Endothelial cell of umbilical vein (primary cell): ENCODE measurements around the gene SAP30L. TPM values are rescaled to one million over a fixed set of nuclear protein-coding genes. Genes with fewer than 3 reads are reported as not detected.

ENCODE experiments used
- BruUV-seq: library from RNA; stranded (reverse); fragments of 400-500 nt; replicated peaks from 2 replicates; lab custom pipeline; 2021; lab: Mats Ljungman, UMichigan
- CTCF ChIA-PET: fragments of 300-600, 350-600 bp; sonication (Branson Sonifier 250); formaldehyde crosslinking; loops from one replicate; lab custom pipeline; 2021; ENCODE audit warnings: antibody characterized with exemption, inconsistent platforms; lab: Charles Lee
- POLR2A ChIA-PET: fragments of 300-600, 350-600 bp; sonication (Branson Sonifier 250); formaldehyde crosslinking; loops from one replicate; lab custom pipeline; 2021; ENCODE audit warnings: antibody characterized with exemption, inconsistent platforms; lab: Charles Lee
- DNase-seq: peaks from one replicate; pipeline ENCODE4 v3.0.0-alpha.2; 2011; ENCODE audit warnings: low read depth, low spot score
- FAIRE-seq: peaks from 2 replicates; lab custom pipeline; 2011; peaks lifted over from hg19 to GRCh38; lab: Jason Lieb, UNC
- H2AFZ ChIP-seq: 2 replicates; pipeline ENCODE4 v1.6.0; 2012; ENCODE audit warnings: low read depth, low read length, control low read depth, inconsistent platforms
- H3K27ac ChIP-seq: 2 replicates; pipeline ENCODE4 v1.5.1; 2011; ENCODE audit warnings: low read depth, mild to moderate bottlenecking, control low read depth, low read length, moderate library complexity; ENCODE audit not compliant: insufficient read depth
- H3K27me3 ChIP-seq, 2 experiments: 2 replicates each; pipeline versions ENCODE4 v1.6.0 to v1.6.1; 2011; ENCODE audit warnings: low read length in 2 of 2, mixed read lengths in 1 of 2; ENCODE audit not compliant: control insufficient read depth in 2 of 2, insufficient read depth in 2 of 2
- H3K36me3 ChIP-seq, 2 experiments: 2 replicates in 1 of 2; 3 replicates in 1 of 2; pipeline ENCODE4 v1.5.1; 2011; ENCODE audit warnings: low read length in 2 of 2, mild to moderate bottlenecking in 1 of 2, moderate library complexity in 1 of 2; ENCODE audit not compliant: control insufficient read depth in 2 of 2, insufficient read depth in 2 of 2; ENCODE audit errors: extremely low read depth in 1 of 2
- H3K4me1 ChIP-seq: 3 replicates; pipeline ENCODE4 v1.5.1; 2011; ENCODE audit warnings: mild to moderate bottlenecking, low read length; ENCODE audit not compliant: control insufficient read depth, insufficient read depth; ENCODE audit errors: extremely low read depth
- H3K4me2 ChIP-seq: 2 replicates; pipeline ENCODE4 v1.6.1; 2011; ENCODE audit warnings: low read length, control low read depth, mixed read lengths; ENCODE audit not compliant: insufficient read depth
- H3K4me3 ChIP-seq, 3 experiments: fragments of 200-600 bp in 1 of 3; sonication (generic), shearing (Covaris generic) in 1 of 3; replicated peaks in 1 of 3; 2 replicates each; pipeline ENCODE4 v1.5.1; 2011 to 2016; ENCODE audit warnings: control low read depth in 3 of 3, low read length in 3 of 3, mild to moderate bottlenecking in 2 of 3, inconsistent platforms in 1 of 3, low read depth in 1 of 3, moderate library complexity in 1 of 3; ENCODE audit not compliant: insufficient read depth in 1 of 3
- H3K79me2 ChIP-seq: 2 replicates; pipeline ENCODE4 v1.6.0; 2012; ENCODE audit warnings: low read length, inconsistent platforms; ENCODE audit not compliant: control insufficient read depth, insufficient read depth
- H3K9ac ChIP-seq: replicated peaks from 2 replicates; pipeline ENCODE3; 2011; ENCODE audit warnings: low read length, control low read depth; ENCODE audit not compliant: insufficient read depth; ENCODE audit errors: extremely low read depth
- H3K9me1 ChIP-seq: replicated peaks from 3 replicates; pipeline ENCODE4 v1.6.0; 2011; ENCODE audit warnings: mild to moderate bottlenecking, low read length; ENCODE audit not compliant: control insufficient read depth, insufficient read depth; ENCODE audit errors: extremely low read depth
- H3K9me3 ChIP-seq: replicated peaks from 2 replicates; pipeline ENCODE4 v1.5.1; 2012; ENCODE audit warnings: low read length, inconsistent platforms; ENCODE audit not compliant: control insufficient read depth, insufficient read depth
- H4K20me1 ChIP-seq: replicated peaks from 2 replicates; pipeline ENCODE3; 2011; ENCODE audit warnings: mild to moderate bottlenecking, low read length; ENCODE audit not compliant: control insufficient read depth, insufficient read depth; ENCODE audit errors: extremely low read depth
- EZH2 ChIP-seq: IDR thresholded peaks from 2 replicates; pipeline ENCODE4 v1.6.1; 2012; ENCODE audit warnings: borderline replicate concordance, low read depth, mild to moderate bottlenecking, moderate library complexity, low read length, inconsistent platforms; ENCODE audit not compliant: severe bottlenecking
- FOS ChIP-seq: IDR thresholded peaks from 2 replicates; pipeline ENCODE4 v1.6.1; 2011; ENCODE audit warnings: mild to moderate bottlenecking, low read length, moderate library complexity, borderline replicate concordance; ENCODE audit not compliant: insufficient read depth
- GATA2 ChIP-seq: IDR thresholded peaks from 2 replicates; pipeline ENCODE4 v1.7.0; 2011; ENCODE audit warnings: low read depth, mild to moderate bottlenecking, moderate library complexity, mixed read lengths, low read length; ENCODE audit not compliant: insufficient read length, insufficient read depth
- JUN ChIP-seq: IDR thresholded peaks from 2 replicates; pipeline ENCODE4 v1.6.1; 2011; ENCODE audit warnings: borderline replicate concordance, low read depth; ENCODE audit not compliant: insufficient read length, insufficient read depth
- MAX ChIP-seq: IDR thresholded peaks from 2 replicates; pipeline ENCODE4 v1.6.1; 2011; ENCODE audit not compliant: insufficient read depth, insufficient read length
- MYC ChIP-seq: IDR thresholded peaks from one replicate; pipeline ENCODE4 v1.6.1; 2011; ENCODE audit warnings: mild to moderate bottlenecking, low read depth, low read length
- POLR2AphosphoS5 ChIP-seq: IDR thresholded peaks from 2 replicates; pipeline ENCODE4 v1.6.1; 2012; ENCODE audit warnings: low read depth, mild to moderate bottlenecking, control low read depth, low read length, moderate library complexity; ENCODE audit not compliant: insufficient read depth
- dilution Hi-C: fragments of 300-500 bp; cut with MboI; formaldehyde crosslinking; loops from one replicate; pipeline ENCODE4 v1.15.0; 2019; ENCODE audit warnings: low sequenced_read_pairs; ENCODE audit not compliant: extremely low pct_ligation_motif_present
- intact Hi-C: fragments of 100-400 bp; cut with micrococcal nuclease; formaldehyde crosslinking; loops from one replicate; pipeline ENCODE4 v1.10.0; 2022
- polyA plus RNA-seq, 4 experiments: library from polyadenylated mRNA; depleted of rRNA in 3 of 4; stranded (reverse) in 3 of 4; unstranded in 1 of 4; fragments of >200 nt; gene quantifications; 2 replicates each; pipeline versions ENCODE4 v1.2.1 to v1.2.3, GENCODE V29; 2011 to 2012; ENCODE audit warnings: missing spikeins in 1 of 4
- total RNA-seq: library from RNA; stranded (reverse); gene quantifications from 2 replicates; pipeline ENCODE4 v1.2.3, GENCODE V29; 2021
- TF ChIP-seq, protein P1 (sequence below), 2 donors: IDR thresholded peaks; 1 replicate in 1 of 2; 2 replicates in 1 of 2; pipeline ENCODE4 v1.5.1; 2011; ENCODE audit warnings: low read length in 2 of 2, mild to moderate bottlenecking in 2 of 2, moderate library complexity in 2 of 2, control low read depth in 1 of 2, inconsistent platforms in 1 of 2, low read depth in 1 of 2; ENCODE audit not compliant: insufficient read depth in 1 of 2; ENCODE audit errors: extremely low read depth in 1 of 2

The SAP30L gene
- total and polyA plus RNA-seq, 2 donors (not counting 3 experiments of a cell fraction or from before 2014, with no cell fraction given), result 18.1 to 37.8 TPM

- Histone ChIP-seq H4K20me1 (no peaks in the 10 kb centered on the region), H3K9ac (no peak overlapping the region), H3K79me2 (no peaks in the 10 kb centered on the region), H3K27ac (no peak overlapping the region), H3K4me2 (no peak overlapping the region), H3K36me3 (peaks cover 7 to 18% of the 10 kb centered on the region in 2 experiments), H3K9me3 (no peaks in the 10 kb centered on the region), H3K4me3 (no peak overlapping the region), H2AFZ (no peak overlapping the region), H3K4me1 (no peaks in the 10 kb centered on the region), H3K9me1 (no peaks in the 10 kb centered on the region), H3K27me3 (no peaks in the 10 kb centered on the region)
- BruUV-seq, result no TSS peak
- intact Hi-C loops, result no loop called here
- dilution Hi-C loops, result no loop called here
- FAIRE-seq, result no peak
- ChIA-PET CTCF (interaction anchor here (1.7 kb wide), 1 partner anchor 347 kb away, joined by 5 read pairs; no protein-coding TSS in a partner anchor), POLR2A (no interaction called here)
- DNase-seq, result no peak
- TF ChIP-seq POLR2AphosphoS5 (no peak), EZH2 (no peak), GATA2 (no peak), JUN (no peak)
These were observed 26.6 kb upstream of the SAP30L start for GRCh38 chr5:154419236-154419635.

DNA sequence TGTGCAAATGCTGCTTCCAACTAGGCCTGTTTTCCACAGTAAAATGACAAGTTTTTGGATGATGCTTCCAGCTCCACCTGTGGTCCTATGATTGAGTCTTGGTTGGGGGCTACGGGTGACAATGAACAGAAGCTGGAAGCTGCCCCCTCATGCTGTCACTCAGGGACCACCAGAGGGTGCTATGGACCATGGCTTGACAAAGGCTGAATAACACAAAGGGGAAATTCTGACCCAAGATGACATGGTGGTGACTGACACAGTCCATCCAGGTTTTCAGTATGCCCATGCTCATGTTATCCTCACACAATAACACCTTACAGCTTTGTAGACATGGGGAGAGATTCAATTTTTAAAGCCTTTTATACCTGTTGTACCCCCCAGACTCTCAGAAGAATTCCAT lies 23.9 kb upstream of the SAP30L start:
- H3K9me1 ChIP-seq, result no peaks in the 10 kb centered on the region
- no peaks in the 10 kb centered on the region for H3K27me3 ChIP-seq
- dilution Hi-C loops, result no loop called here
- H3K79me2 ChIP-seq, result no peaks in the 10 kb centered on the region
- no peaks in the 10 kb centered on the region for H3K9me3 ChIP-seq
- no peak for TF ChIP-seq MYC
- no peak for TF ChIP-seq JUN
- TF ChIP-seq MAX, result no peak
- no peak for TF ChIP-seq EZH2
- TF ChIP-seq, protein P1, sequence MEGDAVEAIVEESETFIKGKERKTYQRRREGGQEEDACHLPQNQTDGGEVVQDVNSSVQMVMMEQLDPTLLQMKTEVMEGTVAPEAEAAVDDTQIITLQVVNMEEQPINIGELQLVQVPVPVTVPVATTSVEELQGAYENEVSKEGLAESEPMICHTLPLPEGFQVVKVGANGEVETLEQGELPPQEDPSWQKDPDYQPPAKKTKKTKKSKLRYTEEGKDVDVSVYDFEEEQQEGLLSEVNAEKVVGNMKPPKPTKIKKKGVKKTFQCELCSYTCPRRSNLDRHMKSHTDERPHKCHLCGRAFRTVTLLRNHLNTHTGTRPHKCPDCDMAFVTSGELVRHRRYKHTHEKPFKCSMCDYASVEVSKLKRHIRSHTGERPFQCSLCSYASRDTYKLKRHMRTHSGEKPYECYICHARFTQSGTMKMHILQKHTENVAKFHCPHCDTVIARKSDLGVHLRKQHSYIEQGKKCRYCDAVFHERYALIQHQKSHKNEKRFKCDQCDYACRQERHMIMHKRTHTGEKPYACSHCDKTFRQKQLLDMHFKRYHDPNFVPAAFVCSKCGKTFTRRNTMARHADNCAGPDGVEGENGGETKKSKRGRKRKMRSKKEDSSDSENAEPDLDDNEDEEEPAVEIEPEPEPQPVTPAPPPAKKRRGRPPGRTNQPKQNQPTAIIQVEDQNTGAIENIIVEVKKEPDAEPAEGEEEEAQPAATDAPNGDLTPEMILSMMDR (IDR thresholded peaks at IDR 0.05; ENCODE audit: extremely low read depth in 1 of 2, insufficient read depth in 1 of 2, low read depth in 1 of 2, low read length in 2 of 2), result peak; percentile 56 to 62
- TF ChIP-seq GATA2, result no peak
- no peak for TF ChIP-seq FOS
- peaks cover 7 to 12% of the 10 kb centered on the region in 2 experiments for H3K36me3 ChIP-seq
- CTCF ChIA-PET, result interaction anchor here (0.7 to 2.6 kb wide), 23 partner anchors 10 to 602 kb away, joined by 3 to 25 read pairs (median 5); no protein-coding TSS in a partner anchor
- H4K20me1 ChIP-seq, result no peaks in the 10 kb centered on the region
- intact Hi-C loops, result loop anchor here (1.0 kb wide), 2 partner anchors 188 to 218 kb away; no protein-coding TSS in a partner anchor
- no peak overlapping the region for H3K9ac ChIP-seq
- no peak overlapping the region for H3K4me2 ChIP-seq
- POLR2A ChIA-PET, result no interaction called here
- peak; percentile 33 for DNase-seq
- FAIRE-seq, result peak; percentile 42
- no peak overlapping the region for H3K4me3 ChIP-seq
- H3K27ac ChIP-seq, result no peak overlapping the region
- H2AFZ ChIP-seq, result no peak overlapping the region
- no TSS peak for BruUV-seq
- no peaks in the 10 kb centered on the region for H3K4me1 ChIP-seq
